Neural cell (in vitro differentiated cells): ENCODE results near the gene SLC7A6OS. TPM values are rescaled to one million over a fixed set of nuclear protein-coding genes. Genes with fewer than 3 reads are reported as not detected.

ENCODE experiments used
- H2AFZ ChIP-seq: fragments of 200-600, 300-800 bp; sonication (generic), shearing (Covaris generic); 2 replicates; pipeline ENCODE4 v1.6.0; 2014; ENCODE audit warnings: low read depth, mild to moderate bottlenecking, antibody characterized with exemption, low read length, moderate library complexity
- H3F3A ChIP-seq: fragments of 200-600 bp; shearing (Covaris generic); 2 replicates; pipeline ENCODE4 v1.6.1; 2016; ENCODE audit warnings: mild to moderate bottlenecking, moderate library complexity, mixed read lengths, antibody characterized with exemption, low read length; ENCODE audit not compliant: insufficient read depth, poor library complexity, severe bottlenecking
- H3K27ac ChIP-seq: fragments of 200-600, 300-800 bp; sonication (generic), shearing (Covaris generic); 2 replicates; pipeline ENCODE4 v1.5.1; 2014; ENCODE audit warnings: mild to moderate bottlenecking, low read length, moderate library complexity
- H3K27me3 ChIP-seq: fragments of 300-800, 200-600 bp; sonication (generic), shearing (Covaris generic); 2 replicates; pipeline ENCODE4 v1.6.0; 2014; ENCODE audit warnings: mild to moderate bottlenecking, low read depth, low read length, moderate library complexity; ENCODE audit not compliant: insufficient read depth
- H3K36me3 ChIP-seq: fragments of 300-800, 200-600 bp; sonication (generic), shearing (Covaris generic); 2 replicates; pipeline ENCODE4 v1.5.1; 2014; ENCODE audit warnings: mild to moderate bottlenecking, antibody characterized with exemption, low read length, moderate library complexity; ENCODE audit not compliant: insufficient read depth
- H3K4me2 ChIP-seq: fragments of 300-800, 200-600 bp; sonication (generic), shearing (Covaris generic); 2 replicates; pipeline ENCODE4 v1.6.0; 2014; ENCODE audit warnings: mild to moderate bottlenecking, low read length
- H3K4me3 ChIP-seq: fragments of 300-800, 200-600 bp; sonication (generic), shearing (Covaris generic); 2 replicates; pipeline ENCODE4 v1.5.1; 2014; ENCODE audit warnings: mild to moderate bottlenecking, low read length, moderate library complexity
- H3K79me2 ChIP-seq: fragments of 200-600 bp; shearing (Covaris generic); replicated peaks from 2 replicates; pipeline ENCODE4 v1.6.0; 2014; ENCODE audit warnings: mild to moderate bottlenecking, low read length, moderate library complexity; ENCODE audit not compliant: insufficient read depth
- H3K9ac ChIP-seq: fragments of 300-800, 200-600 bp; sonication (generic), shearing (Covaris generic); 2 replicates; pipeline ENCODE4 v1.6.1; 2016; ENCODE audit warnings: mild to moderate bottlenecking, low read length, mixed read lengths
- H3K9me2 ChIP-seq: fragments of 200-600 bp; shearing (Covaris generic); 2 replicates; pipeline ENCODE4 v1.6.1; 2016; ENCODE audit warnings: mild to moderate bottlenecking, low read length, mixed read lengths; ENCODE audit not compliant: insufficient read depth
- H3K9me3 ChIP-seq: fragments of 200-600, 300-800 bp; sonication (generic), shearing (Covaris generic); 2 replicates; pipeline ENCODE4 v1.6.1; 2016; ENCODE audit warnings: mild to moderate bottlenecking, mixed run types, low read length, moderate library complexity, mixed read lengths
- H4K20me1 ChIP-seq: fragments of 200-600 bp; shearing (Covaris generic); 2 replicates; pipeline ENCODE4 v1.6.1; 2016; ENCODE audit warnings: mild to moderate bottlenecking, mixed run types; ENCODE audit not compliant: insufficient read depth
- CTCF ChIP-seq: fragments of 450-650 bp; IDR thresholded peaks from 2 replicates; pipeline ENCODE4 v1.5.1; 2014; ENCODE audit warnings: antibody characterized with exemption, mild to moderate bottlenecking, moderate library complexity; ENCODE audit not compliant: poor library complexity, severe bottlenecking
- EP300 ChIP-seq: fragments of 450-650 bp; conservative IDR thresholded peaks from 2 replicates; pipeline ENCODE4 v1.6.1; 2014; ENCODE audit warnings: antibody characterized with exemption, mild to moderate bottlenecking, moderate library complexity; ENCODE audit not compliant: poor library complexity, severe bottlenecking
- EZH2 ChIP-seq: fragments of 200-600, 300-800 bp; shearing (Covaris generic), sonication (generic); IDR thresholded peaks from 2 replicates; pipeline ENCODE4 v1.6.1; 2014; ENCODE audit warnings: antibody characterized with exemption, low read length, borderline replicate concordance, mild to moderate bottlenecking; ENCODE audit not compliant: insufficient read depth, poor library complexity, severe bottlenecking
- MXI1 ChIP-seq: fragments of 450-650 bp; conservative IDR thresholded peaks from 2 replicates; pipeline ENCODE4 v1.6.1; 2014; ENCODE audit warnings: antibody characterized with exemption, mild to moderate bottlenecking; ENCODE audit not compliant: poor library complexity, severe bottlenecking
- POLR2AphosphoS5 ChIP-seq: IDR thresholded peaks from 2 replicates; pipeline ENCODE4 v1.6.1; 2012
- RAD21 ChIP-seq: fragments of 450-650 bp; conservative IDR thresholded peaks from 2 replicates; pipeline ENCODE4 v1.6.1; 2014; ENCODE audit warnings: antibody characterized with exemption, mild to moderate bottlenecking, moderate library complexity
- REST ChIP-seq: IDR thresholded peaks from 2 replicates; pipeline ENCODE4 v1.6.1; 2012; ENCODE audit warnings: borderline replicate concordance
- SMC3 ChIP-seq: fragments of 450-650 bp; conservative IDR thresholded peaks from 2 replicates; pipeline ENCODE4 v1.6.1; 2014; ENCODE audit warnings: antibody characterized with exemption, mild to moderate bottlenecking, moderate library complexity; ENCODE audit not compliant: poor library complexity
- TAF1 ChIP-seq: IDR thresholded peaks from 2 replicates; pipeline ENCODE4 v1.6.1; 2012; ENCODE audit warnings: low read depth
- polyA plus RNA-seq: library from polyadenylated mRNA; depleted of rRNA; stranded (reverse); fragments of >200 nt; gene quantifications from 2 replicates; pipeline ENCODE4 v1.2.3, GENCODE V29; 2014

Gene SLC7A6OS
- polyA plus RNA-seq, 1 donor from 2014 or later = 21.3 TPM

GRCh38 chr16:68263559-68264127 is 47.1 kb downstream of the SLC7A6OS start:
- Histone ChIP-seq H3K27me3 (no peaks in the 10 kb centered on the region), H3F3A (peaks cover 3% of the 10 kb centered on the region), H4K20me1 (no peaks in the 10 kb centered on the region), H3K79me2 (no peaks in the 10 kb centered on the region), H3K4me2 (no peak overlapping the region), H3K9me3 (no peaks in the 10 kb centered on the region), H3K9ac (peak overlapping the region; percentile 81), H3K27ac (peak overlapping the region; percentile 40), H2AFZ (peak overlapping the region; percentile 49), H3K4me3 (peak overlapping the region; percentile 97), H3K36me3 (no peaks in the 10 kb centered on the region), H3K9me2 (no peaks in the 10 kb centered on the region)
- no peak for TF ChIP-seq MXI1
- no peak for TF ChIP-seq TAF1
- no peak for TF ChIP-seq CTCF
- no peak for TF ChIP-seq SMC3
- TF ChIP-seq POLR2AphosphoS5 = no peak
- TF ChIP-seq EZH2 = no peak
- no peak for TF ChIP-seq RAD21
- no peak for TF ChIP-seq EP300
- no peak for TF ChIP-seq REST

GRCh38 chr16:68259007-68259825 is 51.5 kb downstream of the SLC7A6OS start:
- no peak for TF ChIP-seq RAD21
- no peak for TF ChIP-seq SMC3
- TF ChIP-seq MXI1 = no peak
- TF ChIP-seq EZH2 = no peak
- TF ChIP-seq POLR2AphosphoS5 = no peak
- no peak for TF ChIP-seq EP300
- no peak for TF ChIP-seq CTCF
- TF ChIP-seq TAF1 = no peak

More at GRCh38 chr16:68259007-68259825, 51.5 kb downstream of the SLC7A6OS start:
- Histone ChIP-seq H3K9ac (no peak overlapping the region), H2AFZ (no peak overlapping the region), H3K27ac (no peak overlapping the region), H3K9me3 (no peaks in the 10 kb centered on the region), H3K36me3 (no peaks in the 10 kb centered on the region), H3F3A (peaks cover 3% of the 10 kb centered on the region), H3K4me2 (no peak overlapping the region), H3K79me2 (no peaks in the 10 kb centered on the region), H3K9me2 (no peaks in the 10 kb centered on the region), H3K27me3 (no peaks in the 10 kb centered on the region), H4K20me1 (no peaks in the 10 kb centered on the region), H3K4me3 (no peak overlapping the region)
